Hematopoietic multipotent progenitor cell treated with erythropoietin and hydrocortisone succinate and interleukin-3 and kit ligand, for 4 days (in vitro differentiated cells): ENCODE data around the gene TENM4.

Experiments used
- DNase-seq: peaks from one replicate; pipeline ENCODE4 v3.0.0-alpha.2; 2015

Gene TENM4

GRCh38 chr11:79101656-79102055 is 339.2 kb downstream of the TENM4 start:
- no peak for DNase-seq

GRCh38 chr11:79100093-79100910 is 340.5 kb downstream of the TENM4 start:
- DNase-seq, result peak; percentile 77

DNA sequence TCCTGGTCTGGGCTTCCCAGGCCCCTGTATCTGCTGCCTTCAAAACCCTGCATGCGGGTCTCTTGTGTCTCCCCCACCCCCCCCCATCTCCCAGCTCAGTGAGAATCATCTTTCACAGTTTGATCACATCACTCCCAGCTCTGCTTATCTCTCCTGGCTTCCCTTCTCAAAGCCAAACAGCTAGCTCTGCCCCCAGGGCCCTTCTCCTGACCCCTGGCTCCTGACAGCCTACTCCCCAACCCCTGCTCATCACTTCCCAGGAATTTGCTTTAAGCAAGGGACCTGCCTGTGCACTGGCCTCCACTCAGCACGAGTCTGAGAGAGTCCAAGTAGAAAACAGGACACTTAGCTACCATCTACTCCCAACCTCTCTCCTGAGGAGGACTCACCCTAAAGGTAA is 342.7 kb downstream of the TENM4 start:
- DNase-seq, result no peak

DNA sequence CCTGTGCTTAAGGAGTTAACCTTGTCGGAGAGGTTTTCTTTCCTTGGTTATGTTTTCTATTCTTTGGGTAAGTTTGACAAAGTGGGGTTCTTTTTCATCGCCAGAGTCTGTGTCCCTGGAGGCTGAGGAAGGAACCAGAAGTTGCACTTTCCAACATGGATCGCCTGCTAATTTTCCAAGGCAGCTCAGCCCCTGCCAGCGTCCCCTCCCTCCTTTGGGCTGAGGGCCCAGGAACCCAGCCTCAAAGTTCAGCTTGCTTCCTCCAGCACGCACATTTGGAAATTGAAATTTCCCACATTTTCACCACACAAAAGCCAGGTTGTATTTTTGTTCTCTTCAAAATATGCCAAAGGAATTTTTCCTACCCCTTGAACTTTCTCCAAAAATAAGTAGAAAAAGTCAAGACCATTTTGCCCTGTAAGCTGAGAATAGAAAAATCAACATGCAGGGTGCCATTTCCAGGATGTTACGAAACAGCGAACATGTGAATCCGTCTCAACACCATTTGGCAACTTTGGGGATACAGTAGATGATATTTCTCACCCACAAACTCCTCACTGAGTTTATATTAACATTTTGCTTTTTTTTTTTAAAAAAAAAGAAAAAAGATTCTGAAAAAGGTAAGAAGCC is 343.5 kb downstream of the TENM4 start:
- no peak for DNase-seq

- no peak for DNase-seq
Measured at GRCh38 chr11:79095424-79095823, 345.4 kb downstream of the TENM4 start.

GRCh38 chr11:79094616-79095015 is 346.2 kb downstream of the TENM4 start:
- no peak for DNase-seq

GRCh38 chr11:79092791-79093353 is 348.0 kb downstream of the TENM4 start:
- peak; percentile 63 for DNase-seq

- no peak for DNase-seq
Measured at GRCh38 chr11:79090191-79090705, 350.6 kb downstream of the TENM4 start.

GRCh38 chr11:79089601-79090000 is 351.2 kb downstream of the TENM4 start:
- DNase-seq, result no peak

GRCh38 chr11:79088967-79089366 is 351.9 kb downstream of the TENM4 start:
- DNase-seq, result no peak

- DNase-seq, result no peak
Measured at GRCh38 chr11:79087961-79088318, 352.9 kb downstream of the TENM4 start.

GRCh38 chr11:79087238-79087960 is 353.4 kb downstream of the TENM4 start:
- no peak for DNase-seq

DNA sequence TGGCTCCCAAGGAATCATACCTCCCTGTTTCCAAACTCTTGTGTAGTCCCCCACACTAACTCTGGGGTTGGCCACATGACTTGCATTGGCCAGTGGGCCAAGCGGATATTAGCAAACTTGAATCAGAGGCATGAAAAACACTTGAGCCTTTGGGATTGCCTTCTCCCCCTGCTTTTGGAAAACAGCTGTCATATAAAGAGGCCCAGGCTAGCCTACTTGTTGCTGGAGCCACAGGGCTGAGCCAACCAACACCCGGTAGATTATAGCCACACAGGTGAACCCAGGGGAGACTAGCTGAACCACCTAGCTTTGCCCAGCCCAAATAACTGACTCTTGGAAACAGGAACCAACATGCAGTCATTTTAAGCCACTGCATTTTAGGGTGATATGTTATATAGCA is 354.8 kb downstream of the TENM4 start:
- DNase-seq, result no peak

GRCh38 chr11:79084382-79084781 is 356.4 kb downstream of the TENM4 start:
- no peak for DNase-seq

GRCh38 chr11:79083352-79083751 is 357.5 kb downstream of the TENM4 start:
- no peak for DNase-seq

DNA sequence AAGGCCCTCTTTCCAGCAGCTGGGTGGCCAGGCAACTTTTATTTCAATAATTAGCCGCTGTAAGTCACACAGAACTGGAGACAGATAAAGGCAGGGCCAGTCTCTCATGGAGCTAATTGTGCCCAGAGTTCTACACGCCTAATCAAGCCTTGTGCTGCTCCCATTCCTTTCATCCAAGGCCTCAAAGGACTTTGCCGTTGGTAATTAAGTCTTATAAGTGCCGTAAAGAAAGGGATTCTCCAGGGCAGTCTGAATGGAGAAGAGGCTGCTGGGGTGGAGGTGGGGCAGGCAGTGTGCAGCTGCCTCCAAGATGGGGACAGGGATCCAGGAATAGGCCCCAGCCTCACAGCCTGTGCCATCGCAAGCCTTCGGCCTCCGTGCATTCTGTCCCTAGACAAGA is 357.9 kb downstream of the TENM4 start:
- DNase-seq, result no peak

GRCh38 chr11:79082280-79082679 is 358.6 kb downstream of the TENM4 start:
- no peak for DNase-seq

GRCh38 chr11:79081471-79082031 is 359.3 kb downstream of the TENM4 start:
- DNase-seq, result no peak

DNA sequence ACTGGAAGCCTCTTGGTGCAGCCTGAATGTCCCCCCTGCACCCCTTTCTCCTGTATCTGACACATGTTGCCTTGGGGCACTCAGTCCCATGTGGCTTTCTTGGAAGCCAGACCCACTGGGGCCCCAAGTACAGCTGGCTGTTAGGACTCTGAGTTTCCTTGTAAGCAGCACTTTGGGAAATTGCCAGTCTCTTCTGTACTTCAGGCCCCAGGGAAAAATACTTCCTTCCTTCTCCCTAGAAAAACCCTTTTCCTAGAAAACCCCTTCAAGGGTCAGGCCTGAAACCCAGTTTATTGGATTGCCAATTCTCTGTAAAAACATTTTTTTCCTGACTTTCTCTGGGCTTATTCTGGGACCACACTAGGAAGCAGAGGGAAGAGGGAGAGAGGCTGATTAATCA is 360.3 kb downstream of the TENM4 start:
- DNase-seq, result no peak

GRCh38 chr11:79078999-79079398 is 361.8 kb downstream of the TENM4 start:
- DNase-seq, result no peak

DNA sequence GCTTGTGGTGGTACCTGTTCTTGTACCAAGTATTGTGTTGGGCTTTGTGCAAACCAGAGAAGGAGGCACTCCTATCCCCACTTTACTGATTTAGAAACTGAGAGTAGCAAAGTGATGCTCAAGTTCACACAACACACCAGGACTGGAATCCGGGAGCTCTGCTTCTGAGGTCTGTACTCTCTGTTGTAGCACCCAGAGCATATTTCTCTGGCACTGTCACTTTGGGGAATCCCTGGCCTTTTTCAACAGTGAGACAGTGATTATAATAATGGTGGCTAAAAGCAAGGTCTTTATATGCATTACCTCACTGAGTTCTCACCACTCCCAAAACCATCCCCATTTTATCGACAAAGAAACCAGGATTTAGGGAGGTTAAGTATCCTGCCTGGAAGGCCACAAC is 362.4 kb downstream of the TENM4 start:
- no peak for DNase-seq

GRCh38 chr11:79077702-79078330 is 363.0 kb downstream of the TENM4 start:
- no peak for DNase-seq
